ENCODE data around the gene KL. TPM values are rescaled to one million over a fixed set of nuclear protein-coding genes. Genes with fewer than 3 reads are reported as not detected.
A peak's percentile ranks its signal among the peaks of the same experiment; 100 is the strongest.

KL gene
- total RNA-seq, 1 experiment from 2014 or later, result not detected

DNA sequence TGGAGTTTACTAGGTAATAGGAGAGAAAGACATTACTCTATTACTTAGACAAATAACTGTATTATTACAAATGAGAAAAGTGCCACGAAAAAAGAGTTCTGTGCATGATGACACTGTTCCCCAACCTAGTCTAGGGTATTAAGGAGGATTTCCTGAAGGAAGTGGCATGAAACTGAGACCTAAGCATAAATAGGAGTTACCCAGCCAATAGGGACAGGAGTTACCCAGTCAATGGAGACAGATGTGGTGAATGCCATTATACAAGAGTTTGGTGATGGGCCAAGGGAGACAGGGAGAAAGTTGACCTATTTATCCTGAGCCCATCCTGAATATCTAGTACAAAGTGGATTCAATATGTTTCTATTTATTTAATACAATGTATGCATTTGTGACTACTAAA is 65.4 kb downstream of the KL start:
- DNase-seq (ENCODE audit: low read depth), result no peak

DNA sequence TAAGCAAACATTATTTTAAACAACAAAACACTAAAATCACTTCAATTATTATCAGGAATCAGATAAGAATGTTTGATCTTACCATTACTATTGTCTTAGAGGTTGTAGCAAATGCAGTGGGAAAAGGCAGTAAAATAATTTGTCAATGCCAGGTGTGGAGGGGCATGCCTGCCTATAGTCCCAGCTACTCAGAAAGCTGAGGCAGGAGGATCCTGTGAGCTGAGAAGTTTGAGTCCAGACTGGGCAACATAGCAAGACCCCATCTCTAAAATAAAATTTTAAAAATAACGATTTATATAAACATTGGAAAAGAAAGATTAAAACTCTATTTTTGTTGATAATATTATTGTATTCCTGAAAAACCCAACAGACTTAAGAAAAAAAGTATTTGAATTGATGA is 66.8 kb downstream of the KL start:
- DNase-seq (ENCODE audit: low read depth), result no peak

DNA sequence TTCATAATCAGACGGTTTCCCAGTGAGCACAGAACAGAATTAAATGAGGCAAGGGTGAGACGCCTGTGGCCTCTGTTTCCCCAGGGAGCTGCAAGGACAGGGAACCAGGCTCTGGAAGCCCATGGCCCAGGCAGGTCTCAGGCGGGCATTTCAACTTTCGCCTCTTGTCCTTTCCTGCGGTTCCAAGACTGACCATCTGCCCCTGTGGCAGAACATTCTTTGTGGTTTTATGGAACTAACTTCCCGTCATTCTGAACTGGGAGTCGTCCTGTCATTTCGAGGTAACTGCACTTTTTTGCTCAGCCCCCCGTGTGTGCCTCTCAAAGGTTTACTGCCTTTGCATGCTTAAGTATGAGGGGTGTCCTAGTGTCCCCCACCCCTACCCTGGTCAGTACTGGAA is 70.9 kb downstream of the KL start:
- DNase-seq (ENCODE audit: low read depth), result peak; percentile 4

DNA sequence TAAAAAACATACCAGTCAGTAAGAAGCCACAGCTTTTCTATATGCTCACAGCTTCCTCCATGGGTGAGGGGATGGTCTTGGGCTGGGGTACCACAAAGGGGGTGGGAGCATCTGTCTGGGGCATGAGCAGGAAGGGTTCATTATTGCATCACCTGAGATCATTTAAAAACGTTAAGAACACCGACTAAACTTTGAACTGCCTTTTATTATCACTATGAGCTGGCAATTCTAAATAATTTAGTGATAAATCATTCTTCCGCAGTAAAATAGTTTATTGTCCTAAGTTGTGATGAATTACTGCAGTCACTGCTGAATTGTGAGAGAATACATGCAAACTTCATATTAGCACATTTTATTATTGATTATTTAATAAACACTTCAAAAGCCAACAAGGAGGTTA is 71.6 kb downstream of the KL start:
- no peak for DNase-seq (ENCODE audit: low read depth)

DNA sequence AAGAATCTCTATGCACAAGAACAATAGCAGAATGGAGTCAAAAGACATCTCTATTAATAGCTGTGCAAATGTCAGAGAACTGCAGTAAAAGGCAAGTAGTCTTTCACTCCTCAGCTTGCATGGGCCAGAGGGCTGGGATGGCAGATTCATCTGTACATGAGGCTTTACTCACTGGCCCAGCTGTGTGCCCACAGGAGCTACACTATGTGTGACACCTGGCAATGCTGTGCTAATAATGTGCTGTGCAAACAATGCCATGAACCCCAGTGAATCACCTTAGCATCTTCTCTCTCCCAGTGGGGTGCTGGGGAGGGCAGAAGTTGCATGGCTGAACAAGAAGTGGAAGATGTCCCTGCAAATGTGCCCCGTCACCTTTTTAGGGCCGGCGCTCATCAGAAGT is 73.1 kb downstream of the KL start:
- DNase-seq (ENCODE audit: low read depth), result no peak

DNA sequence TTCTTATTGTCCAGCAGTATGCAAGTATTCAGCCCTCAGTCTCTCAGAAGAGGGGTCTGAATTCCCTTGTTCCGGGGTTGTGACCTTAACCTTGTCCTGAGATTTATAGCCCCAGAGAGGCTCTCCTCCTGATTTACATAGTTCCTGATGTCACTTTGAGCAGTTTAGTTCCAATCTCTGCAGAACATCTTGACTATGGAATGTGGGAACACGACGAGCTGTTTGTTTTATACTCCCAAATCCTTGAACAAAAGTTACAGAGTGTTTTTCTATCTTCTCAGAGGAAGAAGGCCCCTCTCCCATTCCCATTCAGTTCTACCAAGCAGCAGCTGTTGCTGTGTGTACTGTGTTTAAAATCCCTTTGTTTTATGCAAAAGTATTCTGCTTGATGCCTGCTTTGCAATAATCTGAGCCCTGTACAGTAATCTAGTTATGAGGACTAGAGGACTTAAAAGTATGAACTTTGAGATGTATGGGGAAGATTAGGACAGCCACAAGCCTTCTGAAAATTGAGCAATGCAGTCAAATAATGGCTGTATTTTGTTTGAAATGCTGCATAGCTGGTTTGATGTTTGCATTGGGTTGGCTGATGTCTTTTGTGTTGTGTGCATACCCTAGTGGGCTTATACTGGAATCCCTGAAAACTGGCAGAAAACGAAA is 74.7 kb downstream of the KL start:
- no peak for DNase-seq (ENCODE audit: low read depth)

DNA sequence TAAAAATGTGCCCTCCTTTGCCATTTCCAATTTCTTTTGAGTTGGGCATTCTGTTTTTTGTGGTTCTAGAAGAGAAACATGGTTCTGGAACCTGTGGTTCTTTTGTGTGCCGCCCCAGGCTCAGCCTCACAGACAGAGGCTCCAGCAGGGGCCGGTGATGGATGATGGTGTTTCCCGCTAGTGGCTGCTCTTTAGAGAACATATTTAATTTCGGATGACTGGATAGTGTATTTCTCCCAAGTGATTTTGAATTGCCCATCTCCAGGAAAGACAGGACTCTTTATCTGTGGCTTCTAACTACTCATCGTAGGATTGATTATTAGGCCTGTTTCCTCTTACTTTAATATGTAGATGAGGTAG is 75.2 kb downstream of the KL start:
- no peak for DNase-seq (ENCODE audit: low read depth)

DNA sequence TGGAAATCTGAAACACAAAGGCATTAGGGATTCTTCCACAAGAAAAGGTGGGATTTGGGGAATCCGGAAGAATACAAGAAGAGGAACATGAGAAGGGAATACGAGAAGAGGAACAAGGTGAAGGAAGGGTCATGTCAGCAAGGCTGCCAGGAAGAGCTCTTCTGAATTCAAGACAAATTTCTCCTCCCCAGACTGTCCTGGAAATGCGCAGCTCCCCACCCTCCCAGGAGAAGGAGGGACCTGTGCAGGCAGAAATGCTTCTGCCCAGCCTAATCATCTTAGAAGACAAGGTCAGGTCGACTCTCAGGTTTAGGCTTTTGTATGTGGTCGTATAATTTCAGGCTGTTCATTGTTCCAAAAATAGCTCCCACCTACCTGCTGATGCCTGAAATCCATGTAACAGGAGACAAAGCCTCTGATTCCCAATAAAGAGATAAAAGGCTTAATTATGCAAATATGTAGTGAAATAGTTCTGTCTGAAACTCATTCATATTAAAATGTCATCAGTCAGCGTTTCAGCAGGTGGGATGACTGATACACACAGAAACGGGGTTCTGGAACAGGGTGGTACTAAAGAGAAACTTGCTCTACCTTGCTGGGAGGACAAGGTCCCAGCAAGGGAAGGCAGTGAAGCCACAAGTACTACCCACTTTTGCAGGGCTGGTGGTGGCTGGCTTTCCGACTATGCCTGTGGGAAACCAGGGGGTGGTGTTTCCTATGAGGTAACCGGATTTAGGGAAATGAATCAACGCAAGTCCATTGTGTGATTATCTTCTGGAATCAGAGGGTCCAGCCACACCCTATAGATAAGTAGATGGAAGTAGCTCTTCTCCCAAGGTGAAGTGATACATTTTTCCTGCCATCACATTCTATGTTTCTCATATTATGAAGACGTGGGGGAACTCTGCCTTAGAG is 76.1 kb downstream of the KL start:
- DNase-seq (ENCODE audit: low read depth), result peak; percentile 8

DNA sequence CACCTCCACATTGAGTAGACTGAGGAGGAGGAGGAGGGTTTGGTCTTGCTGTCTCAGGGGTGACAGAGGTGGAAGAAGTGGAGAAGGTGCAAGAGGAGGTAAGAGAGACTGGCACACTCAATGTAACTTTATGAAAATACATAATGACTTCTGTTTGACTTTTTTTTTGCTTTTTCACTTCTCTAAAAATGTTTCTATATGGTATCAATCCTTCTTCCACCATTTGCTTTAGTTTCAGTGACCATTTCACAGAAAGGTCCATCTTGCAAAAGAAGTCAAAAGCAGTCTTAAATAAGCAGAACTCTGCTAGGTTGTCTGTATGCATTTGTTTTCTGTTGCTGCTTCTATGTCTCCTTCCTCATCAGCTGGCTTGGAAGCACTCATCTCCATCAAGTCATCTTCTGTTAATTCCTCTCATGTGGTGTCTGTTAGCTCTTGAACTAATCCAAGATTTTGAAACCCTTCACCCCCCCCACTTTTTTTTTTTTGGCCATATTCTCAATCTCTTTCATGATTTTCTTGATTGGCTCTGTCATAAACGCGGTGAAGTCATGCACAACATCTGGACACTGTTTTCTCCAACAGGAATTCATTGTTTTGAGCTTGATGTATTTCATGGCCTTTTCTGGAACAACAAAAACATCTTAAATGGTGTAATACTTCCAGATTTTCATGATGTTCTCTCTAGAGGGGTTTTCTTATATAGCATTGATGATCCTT is 80.8 kb downstream of the KL start:
- no peak for DNase-seq (ENCODE audit: low read depth)

DNA sequence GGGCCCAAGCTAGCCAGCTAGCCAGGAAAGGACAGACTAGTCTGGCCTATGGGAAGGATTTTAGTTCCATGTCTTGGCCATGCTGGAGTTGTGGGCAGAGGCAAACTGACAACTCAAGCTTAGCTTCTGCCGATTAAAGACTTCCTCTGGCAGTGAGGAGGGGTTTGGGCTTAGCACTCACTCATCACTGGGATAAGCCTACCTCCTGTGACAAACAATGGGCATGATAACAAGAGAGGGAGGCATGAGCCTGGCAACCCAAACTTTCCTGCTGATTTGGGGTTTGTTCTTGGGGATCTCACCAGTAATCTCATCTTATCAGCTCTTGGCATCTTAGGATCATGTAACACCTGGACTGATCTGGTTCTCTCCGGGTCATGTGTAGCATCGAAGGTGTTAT is 83.6 kb downstream of the KL start:
- no peak for DNase-seq (ENCODE audit: low read depth)

DNA sequence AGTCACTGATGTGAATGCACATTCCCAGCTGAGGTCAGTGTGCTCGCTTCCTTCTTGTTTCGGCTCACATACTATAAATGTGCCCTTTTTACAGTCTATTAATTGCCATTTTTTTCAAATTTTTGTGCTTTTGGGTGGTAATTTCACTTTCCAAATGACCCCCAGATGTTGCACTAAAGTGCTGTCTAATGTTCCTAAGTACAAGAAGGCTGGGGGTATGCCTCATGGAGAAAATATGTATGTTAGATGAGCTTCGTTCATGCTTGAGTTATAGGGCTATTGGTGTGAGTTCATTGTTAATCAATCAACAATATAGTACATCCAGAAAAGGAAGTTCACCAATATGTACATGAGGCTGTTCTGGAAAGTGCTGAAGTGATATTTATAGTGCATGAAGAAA is 84.7 kb downstream of the KL start:
- DNase-seq (ENCODE audit: low read depth), result no peak

DNA sequence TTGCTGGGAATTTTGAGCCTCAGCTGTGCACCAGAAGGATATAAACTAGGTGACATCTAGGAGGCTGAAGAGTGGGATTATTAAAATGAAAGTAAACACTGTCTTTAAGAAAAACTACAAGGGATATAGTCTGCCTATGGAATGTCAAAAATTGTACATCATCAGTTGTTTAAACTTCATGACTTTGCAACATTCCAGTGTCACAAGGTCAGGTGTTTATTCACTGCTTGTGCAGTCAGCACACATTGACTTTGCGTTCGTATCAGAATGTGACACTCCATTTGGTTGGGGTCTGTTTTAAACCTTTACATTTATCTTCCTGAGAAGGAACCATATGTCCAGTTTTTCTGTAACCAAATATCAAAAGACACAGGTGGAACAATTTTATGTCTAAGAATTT is 85.6 kb downstream of the KL start:
- no peak for DNase-seq (ENCODE audit: low read depth)

DNA sequence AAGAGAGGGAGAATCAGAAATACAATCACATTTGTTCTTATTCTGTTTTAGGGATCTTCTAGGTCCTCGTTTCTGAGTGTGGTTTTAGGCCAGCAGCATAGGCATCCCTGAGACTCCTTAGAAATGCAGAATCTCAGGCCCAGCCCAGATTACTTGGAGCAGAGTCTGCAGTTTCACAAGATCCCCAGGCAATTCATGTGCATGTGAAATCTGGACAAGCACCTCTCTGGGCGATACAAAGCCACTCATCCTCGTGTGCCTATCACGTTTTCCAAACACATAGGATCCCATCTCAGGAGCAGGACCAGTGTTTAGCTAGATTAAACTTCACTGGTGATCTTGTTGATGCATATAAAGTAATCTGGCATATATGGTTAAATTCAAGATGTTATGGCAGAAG is 87.2 kb downstream of the KL start:
- DNase-seq (ENCODE audit: low read depth), result no peak

DNA sequence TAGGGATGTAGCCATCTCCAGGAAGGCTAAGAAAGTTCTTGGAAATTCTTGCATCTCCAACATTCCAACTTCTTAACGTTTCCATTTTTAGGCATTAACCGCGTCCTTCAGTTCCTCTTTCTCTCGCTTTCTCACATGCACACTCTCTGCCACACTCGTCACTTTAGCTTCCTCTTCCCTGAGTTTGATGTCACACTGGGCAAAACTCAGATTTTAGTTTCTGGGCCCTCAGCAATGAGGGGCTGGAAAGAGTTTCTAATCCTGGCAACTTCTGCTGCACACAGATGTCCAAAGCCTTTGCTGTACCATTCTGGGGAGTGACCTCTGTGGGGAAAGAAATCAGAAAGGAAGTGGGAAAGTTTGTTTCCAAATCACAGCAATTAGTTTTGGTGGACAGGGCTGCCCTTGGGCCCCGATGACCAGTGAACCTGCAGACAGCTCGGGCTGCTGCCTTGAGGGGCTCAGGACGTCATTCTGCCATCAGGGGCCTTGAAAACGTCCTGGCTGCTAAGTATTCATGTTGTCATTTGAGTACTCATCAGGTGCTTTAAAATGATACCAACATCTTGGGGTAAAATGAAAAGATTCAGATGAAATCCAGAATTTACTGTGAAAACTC is 89.3 kb downstream of the KL start:
- DNase-seq (ENCODE audit: low read depth), result no peak

DNA sequence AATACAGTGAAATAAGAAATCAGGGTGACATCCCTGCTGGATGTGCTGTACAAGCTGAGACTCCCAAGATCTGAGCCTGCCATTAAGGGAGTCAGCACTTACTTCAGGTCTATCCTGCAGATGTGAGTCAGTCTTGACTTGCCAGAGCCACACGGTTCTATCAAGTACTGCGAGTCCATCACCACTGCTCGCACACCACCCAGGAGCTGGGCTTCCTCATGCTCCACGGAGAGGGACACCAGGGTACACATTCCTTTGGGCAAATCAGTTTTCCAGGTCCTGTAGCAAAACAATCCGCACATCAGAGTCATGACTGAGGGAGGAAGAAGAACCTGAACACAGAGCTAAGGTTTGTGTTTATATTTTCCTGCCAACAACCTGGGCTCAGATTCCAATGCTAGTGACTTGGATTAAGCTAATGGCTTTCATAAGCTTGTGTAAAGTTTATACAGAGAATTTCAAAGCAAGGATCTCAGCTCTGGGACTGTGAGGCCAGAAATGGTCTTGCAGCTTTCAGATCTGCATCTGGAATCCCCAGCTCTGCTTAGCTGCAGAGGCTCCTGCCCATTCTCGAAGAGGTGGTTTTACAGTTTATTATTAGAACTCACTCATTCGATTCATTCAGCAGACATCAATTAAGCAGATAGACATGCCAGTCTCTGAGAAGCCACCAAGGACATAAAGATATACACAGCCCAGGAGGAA is 90.6 kb downstream of the KL start:
- DNase-seq (ENCODE audit: low read depth), result no peak

DNA sequence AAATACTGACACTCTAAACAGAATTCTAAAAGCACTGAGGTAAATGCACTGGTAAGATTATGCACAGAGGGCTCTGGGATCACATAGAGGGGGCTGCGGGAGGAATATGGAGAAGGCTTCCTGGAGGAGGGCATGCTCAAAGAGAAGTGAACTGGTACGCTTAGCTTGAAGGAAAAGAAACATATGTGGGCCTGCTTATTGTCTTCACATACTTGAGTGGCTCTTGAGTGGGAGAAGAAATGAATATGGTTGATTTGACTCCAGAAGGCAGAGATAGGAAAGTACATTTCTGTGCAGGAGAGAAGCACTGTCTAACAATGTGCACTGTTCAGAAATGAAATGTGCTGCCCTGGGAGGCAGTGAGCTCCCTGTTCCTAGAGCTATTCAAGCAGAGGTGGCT is 91.1 kb downstream of the KL start:
- no peak for DNase-seq (ENCODE audit: low read depth)

DNA sequence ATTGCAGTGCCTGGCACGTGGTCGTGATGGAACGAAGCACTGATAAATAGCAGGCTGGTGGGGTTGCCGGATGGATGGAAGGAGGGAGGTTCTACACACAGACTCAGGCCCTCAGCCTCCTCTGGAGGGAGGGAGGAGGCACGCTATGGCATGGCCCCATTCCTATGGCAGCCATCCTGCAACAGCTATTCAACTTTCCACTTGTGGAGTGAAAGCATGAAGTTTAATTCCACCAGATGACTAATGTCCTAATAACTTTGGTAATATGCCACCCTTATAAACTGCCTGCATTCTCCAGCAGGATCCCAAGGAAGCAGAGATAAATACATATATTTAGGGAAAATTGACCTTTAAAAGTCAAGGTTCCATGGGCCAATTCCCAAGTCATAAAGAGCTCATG is 92.4 kb downstream of the KL start:
- DNase-seq (ENCODE audit: low read depth), result no peak

DNA sequence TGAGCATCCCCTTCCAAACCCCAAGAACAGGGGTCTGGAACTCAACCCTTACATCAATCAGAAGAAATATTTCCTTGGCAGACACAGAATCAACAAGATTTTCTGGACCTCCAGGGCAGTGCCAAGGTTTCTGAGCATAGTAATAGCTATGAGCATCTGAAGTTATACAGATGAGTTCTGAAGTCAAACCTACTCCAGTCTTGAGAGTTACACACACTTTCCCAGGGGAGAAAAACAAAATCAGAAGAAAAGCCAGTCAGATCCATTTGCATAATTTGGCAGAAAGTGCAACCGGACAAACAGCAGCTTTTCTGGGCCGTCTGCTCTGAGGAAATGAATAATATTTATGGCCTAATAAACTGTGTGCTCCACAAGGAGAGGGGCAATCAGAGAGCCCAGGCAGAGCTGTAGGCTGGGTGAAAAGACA is 93.1 kb downstream of the KL start:
- DNase-seq (ENCODE audit: low read depth), result no peak

DNA sequence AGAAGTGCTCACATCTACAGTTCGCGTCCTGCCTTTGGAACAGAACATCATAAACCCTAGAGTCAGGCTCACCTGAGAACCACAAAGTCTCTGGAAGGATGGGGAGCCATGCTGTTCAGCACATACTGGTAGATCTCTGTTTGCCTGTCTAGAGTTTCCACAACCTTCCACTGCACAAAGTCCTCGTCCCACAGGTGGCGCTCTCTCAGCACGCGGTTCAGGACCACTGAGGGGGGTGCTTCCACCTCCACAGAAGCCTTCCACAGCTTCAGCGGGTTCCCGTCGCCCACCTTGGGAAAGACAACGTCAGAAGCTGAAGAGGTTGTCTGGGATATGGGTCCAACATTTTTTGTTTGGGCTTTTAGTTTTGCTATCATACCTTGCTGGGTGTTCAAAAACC is 93.6 kb downstream of the KL start:
- DNase-seq (ENCODE audit: low read depth), result peak; percentile 9

DNA sequence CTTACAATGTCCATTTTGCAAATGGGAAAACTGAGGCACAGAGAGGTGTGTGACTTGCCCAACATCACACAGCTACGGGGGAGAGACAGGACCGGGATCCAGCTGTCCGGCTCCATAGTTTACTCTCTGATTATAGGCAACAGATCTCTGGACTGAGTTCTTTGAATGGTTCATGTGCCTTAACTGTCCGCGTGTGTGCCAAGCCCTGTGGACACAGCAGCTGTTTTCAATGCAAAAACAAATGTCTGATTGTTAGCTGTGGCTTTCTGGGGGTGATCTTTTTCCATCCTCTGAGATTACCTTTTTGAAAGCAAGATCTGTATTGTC is 94.1 kb downstream of the KL start:
- DNase-seq (ENCODE audit: low read depth), result no peak

DNA sequence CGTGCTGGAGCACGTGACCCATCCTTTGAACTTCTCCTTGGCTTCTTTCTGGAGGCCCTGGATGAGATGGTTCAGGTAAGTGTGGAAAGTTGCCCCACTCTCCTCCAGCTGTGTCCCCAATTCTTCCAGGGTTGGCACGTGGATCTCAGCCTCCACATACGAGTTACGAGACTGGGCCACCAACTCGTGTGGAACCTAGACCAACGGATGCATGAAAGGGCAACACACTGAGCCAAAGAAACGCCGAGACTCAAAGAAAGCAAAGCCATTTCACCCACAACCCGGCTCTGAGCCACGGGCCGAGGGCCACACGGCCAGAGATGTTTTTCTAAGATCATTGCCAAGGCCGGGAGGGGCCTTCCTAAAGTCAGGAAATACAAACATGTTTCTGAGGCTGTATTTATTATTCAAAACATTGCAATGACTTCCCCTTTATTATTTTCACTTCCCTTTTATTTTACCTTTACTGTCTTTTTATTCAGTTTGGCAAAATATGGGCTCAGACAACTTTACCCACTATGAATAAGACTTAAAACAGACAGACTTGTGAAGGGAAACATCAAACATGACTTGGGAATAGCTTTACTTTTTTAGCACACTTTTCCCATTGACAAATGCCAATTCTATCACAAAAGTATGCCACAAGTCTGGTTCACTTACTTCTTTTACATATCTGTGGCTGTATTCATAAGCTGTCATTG is 94.6 kb downstream of the KL start:
- no peak for DNase-seq (ENCODE audit: low read depth)
